WERI-Rb-1 (cell line): ENCODE data around the gene NAA38.
A peak's percentile ranks its signal among the peaks of the same experiment; 100 is the strongest.

Source experiments
- DNase-seq: peaks from one replicate; pipeline ENCODE4 v3.0.0-alpha.2; 2020
- H3K27ac ChIP-seq: fragments of 250-450 bp; sonication (Bioruptor Pico); 2 replicates; pipeline ENCODE4 v1.5.1; 2020; ENCODE audit warnings: mild to moderate bottlenecking, moderate library complexity
- H3K27me3 ChIP-seq: fragments of 250-450 bp; sonication (Bioruptor Pico); 2 replicates; pipeline ENCODE4 v1.5.1; 2021; ENCODE audit warnings: mild to moderate bottlenecking, low read depth, moderate library complexity; ENCODE audit not compliant: insufficient read depth, severe bottlenecking
- H3K36me3 ChIP-seq: fragments of 250-450 bp; sonication (Bioruptor Pico); 2 replicates; pipeline ENCODE4 v1.5.1; 2020; ENCODE audit warnings: mild to moderate bottlenecking, moderate library complexity
- H3K4me3 ChIP-seq: 2 replicates; pipeline ENCODE4 v1.5.1; 2011; ENCODE audit warnings: low read depth, mild to moderate bottlenecking, control low read depth, low read length
- H3K9me3 ChIP-seq: fragments of 250-450 bp; sonication (Bioruptor Pico); 2 replicates; pipeline ENCODE4 v1.5.1; 2021; ENCODE audit warnings: mild to moderate bottlenecking, moderate library complexity; ENCODE audit not compliant: severe bottlenecking
- CTCF ChIP-seq: IDR thresholded peaks from 2 replicates; pipeline ENCODE4 v1.5.1; 2011; ENCODE audit warnings: low read depth, mild to moderate bottlenecking, control low read depth, inconsistent platforms, low read length

The NAA38 gene

GRCh38 chr17:7856811-7857712 lies at the start of gene NAA38:
Gene NAA38, minus strand, starts transcription at chr17:7857559. Its CDS starts 96 bp downstream, at chr17:7857463.
- no peaks in the 10 kb centered on the region for H3K9me3 ChIP-seq
- peak; percentile 97 for DNase-seq
- H3K27me3 ChIP-seq = no peaks in the 10 kb centered on the region
- peak; percentile 65 for TF ChIP-seq CTCF
- peak within 1 kb of the TSS; percentile 88 for H3K4me3 ChIP-seq
- peak within 1 kb of the TSS; percentile 98 for H3K27ac ChIP-seq
- H3K36me3 ChIP-seq = peaks cover 25% of the 10 kb centered on the region

GRCh38 chr17:7903154-7904103 lies 46.1 kb upstream of the NAA38 start:
- H3K27me3 ChIP-seq = no peaks in the 10 kb centered on the region
- H3K36me3 ChIP-seq = peaks cover 87% of the 10 kb centered on the region
- TF ChIP-seq CTCF = no peak
- no peaks in the 10 kb centered on the region for H3K9me3 ChIP-seq
- no peak overlapping the region for H3K27ac ChIP-seq
- no peak for DNase-seq
- H3K4me3 ChIP-seq = no peak overlapping the region

- Histone ChIP-seq H3K27me3 (no peaks in the 10 kb centered on the region), H3K36me3 (peaks cover 86% of the 10 kb centered on the region), H3K27ac (no peak overlapping the region; the same call in 1 of the 2 replicates), H3K4me3 (no peak overlapping the region), H3K9me3 (no peaks in the 10 kb centered on the region)
- no peak for DNase-seq
- no peak for TF ChIP-seq CTCF
These were observed 40.4 kb upstream of the NAA38 start for GRCh38 chr17:7897773-7898172.

GRCh38 chr17:7897090-7897489 lies 39.7 kb upstream of the NAA38 start:
- Histone ChIP-seq H3K27me3 (no peaks in the 10 kb centered on the region), H3K4me3 (no peak overlapping the region), H3K27ac (peak overlapping the region; percentile 16; the same call in 1 of the 2 replicates), H3K36me3 (peaks cover 83% of the 10 kb centered on the region), H3K9me3 (no peaks in the 10 kb centered on the region)
- DNase-seq = no peak
- no peak for TF ChIP-seq CTCF

- TF ChIP-seq CTCF = no peak
- peaks cover 80% of the 10 kb centered on the region for H3K36me3 ChIP-seq
- H3K27me3 ChIP-seq = no peaks in the 10 kb centered on the region
These were observed 37.5 kb upstream of the NAA38 start for GRCh38 chr17:7894866-7895265.

More at GRCh38 chr17:7894866-7895265, 37.5 kb upstream of the NAA38 start:
- Histone ChIP-seq H3K27ac (no peak overlapping the region), H3K9me3 (no peaks in the 10 kb centered on the region), H3K4me3 (no peak overlapping the region)
- no peak for DNase-seq
